Transverse colon (tissue), 3 donors: Measurements from ENCODE around the gene PRDM5.

Experiments
- POLR2A ChIP-seq: fragments of 450-650 bp; IDR thresholded peaks from one replicate; pipeline ENCODE4 v1.6.1; 2016; ENCODE audit warnings: antibody characterized with exemption, mild to moderate bottlenecking, moderate library complexity
- TF ChIP-seq, protein P1 (sequence below), 5 experiments: fragments of 200-600 bp in 3 of 5; fragments of 450-650 bp in 2 of 5; sonication (generic) in 3 of 5; IDR thresholded peaks; 1 replicate in 2 of 5; 2 replicates in 3 of 5; pipeline ENCODE4 v1.5.1; 2016 to 2017; ENCODE audit warnings: antibody characterized with exemption in 5 of 5, inconsistent platforms in 3 of 5, mild to moderate bottlenecking in 2 of 5, moderate library complexity in 1 of 5

GRCh38 chr4:120971884-120972283 is 49.4 kb upstream of the PRDM5 start:
- TF ChIP-seq, protein P1, sequence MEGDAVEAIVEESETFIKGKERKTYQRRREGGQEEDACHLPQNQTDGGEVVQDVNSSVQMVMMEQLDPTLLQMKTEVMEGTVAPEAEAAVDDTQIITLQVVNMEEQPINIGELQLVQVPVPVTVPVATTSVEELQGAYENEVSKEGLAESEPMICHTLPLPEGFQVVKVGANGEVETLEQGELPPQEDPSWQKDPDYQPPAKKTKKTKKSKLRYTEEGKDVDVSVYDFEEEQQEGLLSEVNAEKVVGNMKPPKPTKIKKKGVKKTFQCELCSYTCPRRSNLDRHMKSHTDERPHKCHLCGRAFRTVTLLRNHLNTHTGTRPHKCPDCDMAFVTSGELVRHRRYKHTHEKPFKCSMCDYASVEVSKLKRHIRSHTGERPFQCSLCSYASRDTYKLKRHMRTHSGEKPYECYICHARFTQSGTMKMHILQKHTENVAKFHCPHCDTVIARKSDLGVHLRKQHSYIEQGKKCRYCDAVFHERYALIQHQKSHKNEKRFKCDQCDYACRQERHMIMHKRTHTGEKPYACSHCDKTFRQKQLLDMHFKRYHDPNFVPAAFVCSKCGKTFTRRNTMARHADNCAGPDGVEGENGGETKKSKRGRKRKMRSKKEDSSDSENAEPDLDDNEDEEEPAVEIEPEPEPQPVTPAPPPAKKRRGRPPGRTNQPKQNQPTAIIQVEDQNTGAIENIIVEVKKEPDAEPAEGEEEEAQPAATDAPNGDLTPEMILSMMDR (IDR thresholded peaks at IDR 0.05): no peak
- TF ChIP-seq POLR2A: no peak
